ENCODE measurements around the gene ANKRD2.
A peak's percentile ranks its signal among the peaks of the same experiment; 100 is the strongest.

The ANKRD2 gene

DNA sequence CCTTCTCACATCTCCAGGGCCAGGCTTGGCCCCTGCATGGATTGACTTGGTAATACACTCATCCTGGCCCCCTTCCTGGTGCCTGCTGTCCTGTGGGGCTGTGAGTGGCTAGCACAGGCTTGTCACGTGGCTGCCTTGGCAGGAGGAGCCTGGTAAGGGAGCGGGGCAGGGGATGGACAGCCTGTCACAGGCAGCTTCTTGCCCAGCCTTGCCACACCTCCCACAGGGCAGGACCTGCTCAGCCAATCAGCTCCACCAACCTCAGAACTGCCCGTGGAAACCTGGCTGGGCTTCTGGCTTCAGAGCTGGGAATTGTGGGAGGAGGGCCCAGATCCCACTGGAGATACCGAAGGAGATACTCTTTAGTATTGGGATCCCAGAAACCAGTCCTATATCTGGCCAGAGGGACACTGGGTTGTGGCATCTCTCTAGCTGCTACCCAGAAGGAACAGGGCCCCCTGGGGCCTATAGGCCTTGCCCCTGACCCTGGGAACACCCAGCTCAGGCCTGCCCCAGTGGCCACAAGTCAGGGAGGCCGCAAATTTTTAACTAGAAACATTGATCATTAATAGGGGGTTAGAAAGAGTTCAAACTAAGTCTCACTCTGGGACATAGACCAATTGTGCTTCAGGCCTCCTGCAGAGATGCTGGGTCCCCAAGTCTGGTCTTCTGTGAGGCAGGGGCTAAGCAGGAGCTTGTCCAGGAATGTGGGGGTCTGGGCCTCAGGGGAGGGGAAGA, 11.7 kb downstream of the ANKRD2 start, which contains the start of gene HOGA1 (continued):
- TF ChIP-seq, protein P1, sequence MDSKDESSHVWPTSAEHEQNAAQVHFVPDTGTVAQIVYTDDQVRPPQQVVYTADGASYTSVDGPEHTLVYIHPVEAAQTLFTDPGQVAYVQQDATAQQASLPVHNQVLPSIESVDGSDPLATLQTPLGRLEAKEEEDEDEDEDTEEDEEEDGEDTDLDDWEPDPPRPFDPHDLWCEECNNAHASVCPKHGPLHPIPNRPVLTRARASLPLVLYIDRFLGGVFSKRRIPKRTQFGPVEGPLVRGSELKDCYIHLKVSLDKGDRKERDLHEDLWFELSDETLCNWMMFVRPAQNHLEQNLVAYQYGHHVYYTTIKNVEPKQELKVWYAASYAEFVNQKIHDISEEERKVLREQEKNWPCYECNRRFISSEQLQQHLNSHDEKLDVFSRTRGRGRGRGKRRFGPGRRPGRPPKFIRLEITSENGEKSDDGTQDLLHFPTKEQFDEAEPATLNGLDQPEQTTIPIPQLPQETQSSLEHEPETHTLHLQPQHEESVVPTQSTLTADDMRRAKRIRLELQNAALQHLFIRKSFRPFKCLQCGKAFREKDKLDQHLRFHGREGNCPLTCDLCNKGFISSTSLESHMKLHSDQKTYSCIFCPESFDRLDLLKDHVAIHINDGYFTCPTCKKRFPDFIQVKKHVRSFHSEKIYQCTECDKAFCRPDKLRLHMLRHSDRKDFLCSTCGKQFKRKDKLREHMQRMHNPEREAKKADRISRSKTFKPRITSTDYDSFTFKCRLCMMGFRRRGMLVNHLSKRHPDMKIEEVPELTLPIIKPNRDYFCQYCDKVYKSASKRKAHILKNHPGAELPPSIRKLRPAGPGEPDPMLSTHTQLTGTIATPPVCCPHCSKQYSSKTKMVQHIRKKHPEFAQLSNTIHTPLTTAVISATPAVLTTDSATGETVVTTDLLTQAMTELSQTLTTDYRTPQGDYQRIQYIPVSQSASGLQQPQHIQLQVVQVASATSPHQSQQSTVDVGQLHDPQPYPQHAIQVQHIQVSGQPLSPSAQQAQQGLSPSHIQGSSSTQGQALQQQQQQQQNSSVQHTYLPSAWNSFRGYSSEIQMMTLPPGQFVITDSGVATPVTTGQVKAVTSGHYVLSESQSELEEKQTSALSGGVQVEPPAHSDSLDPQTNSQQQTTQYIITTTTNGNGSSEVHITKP (tag by site-specific recombination; IDR thresholded peaks at IDR 0.05) = 0 out of 2 replicates have a peak, but pooled peaks have one; percentile 26
- TF ChIP-seq FEZF1 (tag by site-specific recombination; IDR thresholded peaks at IDR 0.05) (peak; percentile 75), KLF17 (tag by site-specific recombination; IDR thresholded peaks at IDR 0.05) (no peak), ZBTB20 (tag by site-specific recombination; IDR thresholded peaks at IDR 0.05) (peak; percentile 50), ZNF133 (tag by site-specific recombination; IDR thresholded peaks at IDR 0.05) (no peak), ATF2 (tag by site-specific recombination; IDR thresholded peaks at IDR 0.05; ENCODE audit: low read depth) (no peak)

- no peak overlapping the region for H3K27ac ChIP-seq (ENCODE audit: extremely low read depth, low read depth, low read length)
- H3K9me3 ChIP-seq (ENCODE audit: control insufficient read depth, insufficient read depth, low read depth, low read length) = no peaks in the 10 kb centered on the region
- CTCF ChIA-PET = interaction anchor here (0.9 to 2.1 kb wide), 3 partner anchors 9 to 12 kb away, joined by 3 to 18 read pairs (median 3); partner anchors contain the start of gene ANKRD2
- TF ChIP-seq ZNF514 (tag by site-specific recombination; IDR thresholded peaks at IDR 0.05) (no peak), ELK4 (IDR thresholded peaks at IDR 0.05; ENCODE audit: borderline replicate concordance, low read depth, low read length) (no peak), ZNF449 (tag by site-specific recombination; IDR thresholded peaks at IDR 0.05) (no peak), SP7 (tag by site-specific recombination; IDR thresholded peaks at IDR 0.05) (no peak), HIC1 (tag by site-specific recombination; IDR thresholded peaks at IDR 0.05) (no peak), ZNF175 (tag by site-specific recombination; IDR thresholded peaks at IDR 0.05) (no peak), BCL6B (tag by site-specific recombination; IDR thresholded peaks at IDR 0.05) (no peak), ZNF621 (tag by site-specific recombination; IDR thresholded peaks at IDR 0.05) (no peak), ZNF521 (tag by site-specific recombination; IDR thresholded peaks at IDR 0.05) (no peak)
Observed at GRCh38 chr10:97584798-97585438, 12.3 kb downstream of the ANKRD2 start.

More at GRCh38 chr10:97584798-97585438, 12.3 kb downstream of the ANKRD2 start:
- POLR2A ChIA-PET = interaction anchor here (0.8 to 1.9 kb wide), 4 partner anchors 10 to 36 kb away, joined by 3 to 5 read pairs (median 4); partner anchors contain the start of gene ANKRD2
- Histone ChIP-seq H3K4me1 (ENCODE audit: control insufficient read depth, insufficient read depth, low read length) (peaks cover 3% of the 10 kb centered on the region; the same call in 1 of the 2 replicates), H3K4me3 (ENCODE audit: low read depth, low read length) (no peak overlapping the region), H3K36me3 (ENCODE audit: control insufficient read depth in 2 of 2, insufficient read depth in 1 of 2, low read length in 2 of 2) (no peaks in the 10 kb centered on the region)
